T-helper 1 cell treated with Interleukin-12 subunit alpha and Interleukin-12 subunit beta and Interleukin-4 antibody, amounts not matched to agents 30 μg/mL and 1 μg/mL, for 36 hours (primary cell): ENCODE data around the gene CSAD.
"Not testable (repeated sequence)": the region's sequence is repeated elsewhere in the genome, so short reads cannot be mapped to it uniquely, and the experiment has no call there.

Experiments
- H3K27ac Mint-ChIP-seq: one replicate; pipeline ENCODE4 v1.8.0; 2021; ENCODE audit warnings: mild to moderate bottlenecking, mixed read lengths
- H3K27me3 Mint-ChIP-seq: one replicate; pipeline ENCODE4 v1.8.0; 2021; ENCODE audit warnings: low read depth, mixed read lengths
- H3K36me3 Mint-ChIP-seq: one replicate; pipeline ENCODE4 v1.8.0; 2021; ENCODE audit warnings: low read depth, mixed read lengths
- H3K4me1 Mint-ChIP-seq: one replicate; pipeline ENCODE4 v1.8.0; 2021; ENCODE audit warnings: low read depth, mixed read lengths
- H3K4me3 Mint-ChIP-seq: one replicate; pipeline ENCODE4 v1.8.0; 2021; ENCODE audit warnings: mild to moderate bottlenecking, moderate library complexity, mixed read lengths
- H3K9me3 Mint-ChIP-seq: one replicate; pipeline ENCODE4 v1.8.0; 2021; ENCODE audit warnings: mixed read lengths

Gene CSAD

DNA sequence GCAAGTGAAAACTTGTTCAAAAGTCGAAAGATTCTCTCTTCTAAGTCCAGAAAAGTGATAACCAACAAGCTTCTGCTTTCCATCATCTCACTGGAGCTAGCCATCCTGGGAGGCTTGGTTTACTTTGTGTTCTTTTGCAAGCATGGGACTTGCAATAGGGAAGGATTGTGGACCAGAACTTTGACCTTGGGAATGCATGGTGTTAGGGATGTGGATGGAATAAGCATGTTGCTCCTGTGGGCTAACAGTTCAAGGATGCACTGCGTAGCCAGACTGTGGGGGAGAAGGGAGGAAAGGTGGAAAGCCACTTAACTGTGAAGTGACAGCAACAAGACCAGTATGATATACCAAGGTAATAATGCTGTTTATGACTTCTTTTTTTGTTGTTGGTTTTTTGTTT lies 48.9 kb downstream of the CSAD start:
- H3K4me3 Mint-ChIP-seq = no peak overlapping the region
- H3K27me3 Mint-ChIP-seq = peaks cover 33% of the 10 kb centered on the region
- peaks cover 4% of the 10 kb centered on the region for H3K4me1 Mint-ChIP-seq
- H3K9me3 Mint-ChIP-seq = no peaks in the 10 kb centered on the region
- no peaks in the 10 kb centered on the region for H3K36me3 Mint-ChIP-seq
- H3K27ac Mint-ChIP-seq = no peak overlapping the region

DNA sequence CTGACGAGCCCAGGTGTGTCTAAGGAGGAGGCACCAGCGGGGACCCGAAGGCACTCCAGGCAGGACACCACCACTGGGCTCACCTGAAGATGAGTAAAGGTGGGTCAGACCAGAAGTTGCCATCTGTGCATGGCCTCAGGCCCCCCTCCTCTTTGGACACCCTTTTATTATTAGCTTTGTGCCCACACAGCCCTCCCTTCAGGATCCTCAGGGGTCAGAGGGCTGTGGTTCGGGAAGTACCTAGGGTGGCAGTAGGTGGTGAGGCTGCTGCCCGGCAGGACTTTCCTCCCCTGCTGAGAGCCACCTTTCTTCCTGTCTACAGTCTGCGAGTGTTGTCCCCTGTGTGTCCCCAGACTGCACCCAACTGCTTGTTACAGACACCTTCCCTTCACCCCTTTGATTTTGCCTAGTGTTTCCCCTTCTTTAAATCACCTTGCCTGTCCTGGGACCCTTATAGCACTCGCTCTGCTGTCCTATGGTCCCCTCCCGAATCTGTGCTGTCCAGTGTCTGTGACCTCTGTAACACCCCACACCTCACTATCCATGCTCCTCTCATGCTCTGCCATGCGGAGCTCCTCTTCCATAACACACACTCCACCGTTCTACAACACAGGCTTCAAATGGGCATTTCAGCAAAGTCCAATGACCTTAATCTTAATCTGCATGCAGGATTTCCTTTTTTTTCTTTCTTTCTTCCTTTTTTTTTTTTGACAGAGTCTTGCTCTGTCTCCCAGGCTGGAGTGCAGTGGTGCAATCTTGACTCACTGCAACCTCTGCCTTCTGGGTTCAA lies 51.8 kb downstream of the CSAD start:
- H3K4me3 Mint-ChIP-seq = no peak overlapping the region
- peaks cover 4% of the 10 kb centered on the region for H3K4me1 Mint-ChIP-seq
- H3K9me3 Mint-ChIP-seq = no peaks in the 10 kb centered on the region
- peaks cover 29% of the 10 kb centered on the region for H3K27me3 Mint-ChIP-seq
- H3K27ac Mint-ChIP-seq = no peak overlapping the region
- H3K36me3 Mint-ChIP-seq = no peaks in the 10 kb centered on the region

DNA sequence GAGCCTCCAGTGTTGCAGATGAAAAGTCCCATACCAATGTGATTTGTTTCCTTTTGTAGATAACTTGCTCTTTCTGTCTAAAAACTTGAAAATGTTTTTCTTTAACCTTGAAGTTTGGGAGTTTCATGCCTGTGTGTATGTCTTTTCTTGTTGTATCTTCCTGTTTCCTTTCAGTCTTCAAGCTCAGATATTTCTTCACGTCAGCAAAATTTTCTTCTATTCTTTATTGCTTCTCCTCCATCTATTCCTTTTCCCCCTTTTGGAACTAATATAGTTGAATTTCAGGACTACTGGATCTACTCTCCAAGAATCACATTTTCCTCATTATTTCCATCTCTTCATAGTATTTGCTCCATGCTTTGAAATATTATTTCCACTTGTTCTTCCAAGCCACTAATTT lies 53.6 kb downstream of the CSAD start:
- no peak overlapping the region for H3K4me3 Mint-ChIP-seq
- H3K36me3 Mint-ChIP-seq = no peaks in the 10 kb centered on the region
- no peak overlapping the region for H3K27ac Mint-ChIP-seq
- H3K4me1 Mint-ChIP-seq = peaks cover 4% of the 10 kb centered on the region
- peaks cover 29% of the 10 kb centered on the region for H3K27me3 Mint-ChIP-seq
- no peaks in the 10 kb centered on the region for H3K9me3 Mint-ChIP-seq

DNA sequence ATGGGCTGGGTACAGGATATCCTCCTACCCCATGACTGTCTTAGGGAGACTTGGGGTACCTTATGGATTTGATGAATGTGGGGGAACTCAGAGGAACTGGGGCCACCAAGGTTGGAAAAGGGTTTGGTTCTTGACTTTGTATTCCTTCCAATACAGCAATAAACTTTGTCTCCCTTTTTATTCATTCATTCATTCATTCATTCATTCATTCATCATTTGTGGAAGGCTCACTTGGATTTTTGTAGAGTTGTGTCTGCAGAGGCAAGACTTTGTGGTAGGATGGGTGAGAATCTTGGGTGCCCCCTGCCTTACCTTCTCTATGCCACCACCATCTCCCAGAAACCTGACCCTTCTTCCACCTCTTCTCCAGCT lies 56.4 kb downstream of the CSAD start:
- Mint-ChIP-seq H3K4me3 (no peak overlapping the region), H3K27me3 (peaks cover 16% of the 10 kb centered on the region), H3K27ac (no peak overlapping the region), H3K9me3 (no peaks in the 10 kb centered on the region), H3K36me3 (no peaks in the 10 kb centered on the region), H3K4me1 (peaks cover 4% of the 10 kb centered on the region)

DNA sequence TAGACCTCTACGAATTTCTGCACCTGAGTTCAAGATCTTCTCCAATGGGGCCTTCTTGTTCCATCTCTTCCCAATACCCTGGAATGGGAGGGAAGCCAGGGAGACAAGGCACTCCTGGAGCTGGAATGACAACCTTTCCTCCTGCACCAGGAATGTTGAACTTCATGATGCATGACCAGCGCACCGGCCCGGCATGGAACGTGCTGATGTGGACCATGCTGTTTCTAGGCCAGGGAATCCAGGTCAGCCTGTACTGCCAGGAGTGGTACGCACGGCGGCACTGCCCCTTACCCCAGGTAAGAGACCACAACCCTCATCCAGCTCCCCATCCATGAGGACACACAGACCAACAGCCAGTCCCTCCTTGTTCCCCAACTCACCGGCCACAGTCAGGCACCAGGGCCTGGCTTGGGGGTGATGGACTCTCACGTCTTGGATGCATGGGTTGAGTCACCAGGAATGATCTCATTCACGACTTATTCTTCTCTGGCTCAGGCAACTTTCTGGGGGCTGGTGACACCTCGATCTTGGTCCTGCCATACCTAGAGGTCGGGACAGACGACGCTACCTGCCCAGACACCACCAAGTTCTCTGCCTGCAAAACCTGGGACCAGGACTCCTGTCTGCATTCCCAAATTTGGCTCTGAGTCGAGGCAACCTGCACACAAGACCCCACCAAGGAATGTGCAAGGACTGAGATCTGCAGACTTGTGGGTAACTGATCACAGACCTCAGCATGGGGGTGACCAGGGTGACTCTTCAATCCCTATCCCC lies 57.0 kb downstream of the CSAD start:
- H3K27ac Mint-ChIP-seq = no peak overlapping the region
- H3K36me3 Mint-ChIP-seq = no peaks in the 10 kb centered on the region

DNA sequence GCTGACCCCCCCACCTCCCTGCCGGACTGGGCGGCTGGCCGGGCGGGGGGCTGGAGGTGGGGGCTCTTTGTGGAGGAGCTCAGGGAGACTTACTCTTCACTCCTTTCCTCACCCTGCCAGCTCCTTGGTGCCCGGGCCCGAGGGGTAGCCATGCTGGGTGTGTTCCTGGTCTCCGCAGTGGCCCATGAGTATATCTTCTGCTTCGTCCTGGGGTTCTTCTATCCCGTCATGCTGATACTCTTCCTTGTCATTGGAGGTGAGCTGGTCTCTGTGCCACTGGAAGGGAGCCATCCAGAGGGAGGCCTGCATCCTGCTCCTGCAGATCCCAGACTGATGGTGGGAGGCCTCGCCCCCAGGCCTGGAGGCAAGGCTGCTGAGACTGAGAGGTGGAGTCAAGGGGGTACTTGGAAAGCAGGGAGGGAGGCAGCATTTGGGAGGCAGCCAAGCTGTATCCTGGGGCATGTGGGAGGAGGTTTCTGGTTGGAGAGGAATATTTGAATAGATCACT lies 57.7 kb downstream of the CSAD start:
- Mint-ChIP-seq H3K4me3 (no peak overlapping the region), H3K4me1 (peaks cover 4% of the 10 kb centered on the region), H3K27ac (no peak overlapping the region), H3K27me3 (peaks cover 11% of the 10 kb centered on the region), H3K36me3 (no peaks in the 10 kb centered on the region), H3K9me3 (no peaks in the 10 kb centered on the region)

More for the DNA sequence above, 57.0 kb downstream of the CSAD start:
- H3K4me1 Mint-ChIP-seq = peaks cover 4% of the 10 kb centered on the region
- H3K9me3 Mint-ChIP-seq = no peaks in the 10 kb centered on the region
- H3K27me3 Mint-ChIP-seq = peaks cover 12% of the 10 kb centered on the region
- H3K4me3 Mint-ChIP-seq = no peak overlapping the region

DNA sequence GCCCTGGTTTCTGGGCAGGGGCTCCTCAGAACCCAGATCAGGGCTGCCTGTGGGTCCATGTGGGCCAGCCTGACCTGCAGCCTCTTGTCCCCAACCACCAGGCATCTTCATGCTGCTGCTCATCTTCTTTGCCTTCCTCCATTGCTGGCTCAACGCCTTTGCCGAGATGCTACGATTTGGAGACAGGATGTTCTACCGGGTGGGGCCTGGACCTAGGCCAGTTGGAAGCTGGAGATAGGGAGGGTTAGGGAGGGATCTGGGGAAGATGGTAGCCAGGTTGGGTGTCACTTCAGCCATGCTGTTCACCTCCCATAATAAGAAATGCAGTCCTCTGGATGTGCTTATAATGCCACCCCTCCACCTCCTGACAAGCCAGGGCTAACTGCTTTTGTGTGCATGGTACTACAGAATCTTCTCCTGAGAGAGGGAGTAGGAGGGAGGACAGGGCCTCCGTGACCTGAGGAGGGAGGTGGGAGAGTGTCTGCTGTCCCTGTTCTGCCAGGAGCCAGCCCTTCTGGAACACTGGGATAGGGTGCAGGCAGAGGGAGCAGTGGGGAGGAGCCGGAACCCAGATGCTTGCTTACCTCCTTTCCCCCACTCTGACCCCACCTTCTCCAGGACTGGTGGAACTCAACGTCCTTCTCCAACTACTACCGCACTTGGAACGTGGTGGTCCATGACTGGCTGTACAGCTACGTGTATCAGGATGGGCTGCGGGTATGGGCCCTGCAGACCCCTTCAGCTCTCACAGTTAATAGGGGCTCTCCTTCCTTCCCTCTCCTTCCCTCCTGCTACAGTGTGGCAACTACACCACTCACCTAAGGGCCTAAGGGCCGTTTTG lies 59.8 kb downstream of the CSAD start:
- Mint-ChIP-seq H3K9me3 (no peaks in the 10 kb centered on the region), H3K4me3 (no peak overlapping the region), H3K4me1 (no peaks in the 10 kb centered on the region), H3K27ac (no peak overlapping the region), H3K36me3 (no peaks in the 10 kb centered on the region), H3K27me3 (no peaks in the 10 kb centered on the region)

DNA sequence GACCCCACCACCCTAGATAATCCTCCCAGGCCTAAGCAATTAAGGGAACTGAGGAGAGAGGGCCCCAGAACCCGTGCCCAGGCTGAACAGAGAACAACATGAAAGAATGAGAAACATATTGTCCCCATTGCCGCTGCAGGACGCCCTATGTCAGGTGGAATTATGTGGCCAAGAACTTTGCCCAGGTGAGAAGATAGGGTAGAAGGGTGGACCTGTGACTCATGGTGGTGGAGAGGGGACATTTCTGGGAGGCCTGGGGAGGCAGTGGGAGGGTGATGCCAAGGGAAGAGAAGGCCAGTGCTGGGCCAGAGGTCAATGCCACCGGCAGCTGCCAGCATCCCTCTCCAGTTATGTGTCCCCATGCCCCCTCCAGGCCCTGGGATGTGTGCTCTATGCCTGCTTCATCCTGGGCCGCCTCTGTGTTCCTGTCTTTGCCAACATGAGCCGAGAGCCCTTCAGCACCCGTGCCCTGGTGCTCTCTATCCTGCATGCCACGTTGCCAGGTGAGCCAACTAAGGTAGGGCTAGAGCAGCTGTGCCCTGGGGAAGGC lies 61.9 kb downstream of the CSAD start:
- Mint-ChIP-seq H3K4me3 (no peak overlapping the region), H3K27ac (no peak overlapping the region), H3K27me3 (no peaks in the 10 kb centered on the region), H3K9me3 (no peaks in the 10 kb centered on the region), H3K36me3 (no peaks in the 10 kb centered on the region), H3K4me1 (no peaks in the 10 kb centered on the region)

DNA sequence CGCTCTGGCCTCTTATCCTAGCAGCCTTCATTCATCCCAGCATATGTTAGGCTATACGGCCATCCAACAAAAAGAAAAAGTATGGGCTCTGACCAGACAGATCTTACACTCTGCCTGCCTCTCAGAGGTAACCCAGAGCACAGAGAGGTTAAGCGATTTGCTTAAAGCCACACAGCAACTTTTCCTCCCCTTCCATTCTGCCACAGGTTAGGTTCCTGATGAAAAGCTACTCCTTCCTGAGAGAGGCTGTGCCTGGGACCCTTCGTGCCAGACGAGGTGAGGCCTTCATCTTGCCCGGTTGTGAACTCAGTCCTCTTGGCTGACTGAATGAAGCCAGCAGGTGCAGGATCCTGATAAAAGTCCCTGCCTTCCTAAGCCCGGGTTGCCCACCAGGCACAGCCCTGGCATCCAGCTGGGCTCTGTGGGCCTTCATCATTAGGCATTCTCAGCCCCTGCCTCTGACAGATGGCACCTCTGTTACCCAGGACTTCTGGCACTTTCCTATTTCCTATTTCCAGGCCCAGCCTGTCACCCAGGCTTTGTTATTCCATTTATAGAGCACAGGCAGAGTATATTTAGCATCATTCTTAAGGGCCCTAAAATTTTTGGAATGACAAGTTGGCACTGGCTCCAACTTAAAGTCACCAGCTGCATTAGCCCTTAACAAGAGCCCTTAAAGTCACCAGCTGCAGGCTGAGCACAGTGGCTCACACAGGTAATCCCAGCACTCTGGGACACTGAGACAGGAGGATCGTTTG lies 64.7 kb downstream of the CSAD start:
- Mint-ChIP-seq H3K27me3 (no peaks in the 10 kb centered on the region), H3K4me3 (no peak overlapping the region), H3K27ac (no peak overlapping the region), H3K9me3 (no peaks in the 10 kb centered on the region), H3K36me3 (no peaks in the 10 kb centered on the region), H3K4me1 (no peaks in the 10 kb centered on the region)

DNA sequence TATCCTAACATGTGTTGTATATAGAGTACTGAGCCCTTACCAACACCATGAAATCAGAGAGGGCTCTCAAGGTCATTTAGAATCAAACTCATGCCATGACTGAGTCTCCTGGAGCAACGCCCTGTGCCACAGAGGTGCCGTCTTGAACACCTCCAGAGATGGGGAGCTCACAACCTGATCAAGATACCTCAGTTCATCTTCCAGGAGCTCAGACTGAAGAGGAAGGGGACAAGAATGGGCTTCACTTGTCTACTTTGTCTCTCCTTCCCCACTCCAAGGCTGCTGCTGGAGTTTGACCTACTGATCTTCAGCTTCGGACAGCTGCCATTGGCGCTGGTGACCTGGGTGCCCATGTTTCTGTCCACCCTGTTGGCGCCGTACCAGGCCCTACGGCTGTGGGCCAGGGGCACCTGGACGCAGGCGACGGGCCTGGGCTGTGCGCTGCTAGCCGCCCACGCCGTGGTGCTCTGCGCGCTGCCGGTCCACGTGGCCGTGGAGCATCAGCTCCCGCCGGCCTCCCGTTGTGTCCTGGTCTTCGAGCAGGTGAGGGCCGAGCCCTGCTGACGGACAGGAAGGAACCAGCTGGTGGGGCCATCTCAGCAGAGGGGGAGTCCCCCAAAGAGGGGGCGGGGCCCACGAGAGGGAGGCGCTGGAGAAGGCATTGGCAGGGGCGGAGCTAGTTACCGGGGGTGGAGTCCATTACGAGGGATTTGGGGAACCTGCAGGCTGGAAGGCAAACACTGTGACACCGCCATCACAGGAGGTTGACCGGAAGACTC lies 65.4 kb downstream of the CSAD start:
- Mint-ChIP-seq H3K4me3 (no peak overlapping the region), H3K4me1 (no peaks in the 10 kb centered on the region), H3K27ac (no peak overlapping the region), H3K27me3 (peaks cover under 1% of the 10 kb centered on the region), H3K9me3 (no peaks in the 10 kb centered on the region), H3K36me3 (no peaks in the 10 kb centered on the region)

DNA sequence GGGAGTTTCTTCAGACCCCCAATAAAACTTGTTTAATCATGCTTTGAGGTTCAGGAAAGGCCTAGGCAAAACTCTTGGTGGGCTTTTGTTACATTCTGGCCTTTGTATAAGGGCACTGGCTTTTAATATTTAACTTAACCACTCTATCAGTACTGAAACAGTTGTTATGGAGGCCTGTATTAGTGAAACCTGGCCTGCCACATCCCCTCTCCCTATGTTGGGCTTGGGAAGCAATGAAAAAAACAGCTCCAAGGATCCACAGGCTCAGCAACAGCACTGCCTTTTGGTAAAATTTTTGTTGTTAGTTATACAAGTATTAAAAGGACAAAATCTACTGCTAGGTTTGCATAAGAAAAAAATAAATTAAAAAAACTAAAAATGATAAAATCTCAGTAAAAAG lies 66.8 kb downstream of the CSAD start:
- Mint-ChIP-seq H3K36me3 (no peaks in the 10 kb centered on the region), H3K27ac (no peak overlapping the region), H3K9me3 (no peaks in the 10 kb centered on the region), H3K4me1 (no peaks in the 10 kb centered on the region), H3K27me3 (peaks cover 7% of the 10 kb centered on the region), H3K4me3 (no peak overlapping the region)

DNA sequence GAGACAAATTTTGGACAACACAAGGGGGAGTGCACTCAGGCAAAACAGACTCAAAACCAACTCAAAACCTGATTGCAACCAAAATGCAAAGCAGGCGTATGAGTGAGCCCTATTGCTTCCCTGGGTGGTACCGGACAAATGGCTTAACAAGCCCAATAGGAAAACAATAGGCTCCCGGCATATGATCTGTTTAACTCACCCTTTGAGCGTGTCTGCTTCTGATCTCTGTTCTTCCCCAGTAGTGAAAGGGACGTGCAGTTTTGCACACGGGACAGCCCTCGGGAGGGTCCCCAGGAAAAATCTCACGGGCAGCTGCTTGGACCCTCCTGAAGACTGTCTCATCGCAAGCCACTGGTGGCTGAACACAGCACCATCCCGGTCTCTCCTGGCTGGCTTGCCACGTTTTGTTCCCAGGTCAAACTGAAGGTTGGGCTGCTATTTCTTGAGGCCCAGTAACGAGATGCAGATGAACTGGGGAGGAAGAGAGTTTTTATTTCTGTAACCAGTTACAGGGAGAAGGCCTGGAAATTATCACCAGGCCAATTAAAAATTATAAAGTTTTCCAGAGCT lies 67.5 kb downstream of the CSAD start:
- H3K36me3 Mint-ChIP-seq = no peaks in the 10 kb centered on the region
- peaks cover 7% of the 10 kb centered on the region for H3K27me3 Mint-ChIP-seq
- no peaks in the 10 kb centered on the region for H3K4me1 Mint-ChIP-seq
- H3K9me3 Mint-ChIP-seq = no peaks in the 10 kb centered on the region
- no peak overlapping the region for H3K27ac Mint-ChIP-seq
- no peak overlapping the region for H3K4me3 Mint-ChIP-seq

DNA sequence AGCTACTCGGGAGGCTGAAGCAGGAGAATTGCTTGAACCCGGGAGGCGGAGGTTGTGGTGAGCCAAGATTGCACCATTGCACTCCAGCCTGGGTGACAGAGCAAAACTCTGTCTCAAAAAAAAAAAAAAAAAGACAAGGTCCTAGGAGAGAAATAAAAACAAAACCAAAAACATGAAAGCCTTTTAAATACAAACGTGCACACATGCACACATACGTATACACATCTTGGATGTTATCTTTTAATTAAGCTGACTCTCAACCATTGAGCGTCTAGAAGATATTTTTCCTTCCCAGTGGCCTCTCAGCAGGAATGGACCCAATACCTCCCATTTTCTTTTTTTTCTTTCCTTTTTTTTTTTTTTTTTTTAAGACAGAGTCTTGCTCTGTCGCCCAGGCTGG lies 68.3 kb downstream of the CSAD start:
- H3K27ac Mint-ChIP-seq, H3K27me3 Mint-ChIP-seq, H3K4me1 Mint-ChIP-seq, H3K4me3 Mint-ChIP-seq, H3K36me3 Mint-ChIP-seq, H3K9me3 Mint-ChIP-seq: not testable (repeated sequence)
